GM19455 (cell line): Measurements from ENCODE around the gene PRSS36.
"Not testable (repeated sequence)": the region's sequence is repeated elsewhere in the genome, so short reads cannot be mapped to it uniquely, and the experiment has no call there.

Experiments used
- ATAC-seq: cut with Tn5 transposase; IDR thresholded peaks from one replicate; pipeline ENCODE4 v1.9.1; 2021; ENCODE audit not compliant: unreplicated experiment

The PRSS36 gene

GRCh38 chr16:31149894-31150890 lies at the start of gene PRSS36:
Gene PRSS36 (minus strand): TSS chr16:31150066. CDS start chr16:31150035, 31 bp downstream.
- no peak for ATAC-seq

- ATAC-seq: no peak
These were observed 49.7 kb upstream of the PRSS36 start for GRCh38 chr16:31199430-31200041.

- no peak for ATAC-seq
These were observed 48.5 kb upstream of the PRSS36 start for GRCh38 chr16:31198207-31198882.

GRCh38 chr16:31196324-31197088 lies 46.6 kb upstream of the PRSS36 start:
- no peak for ATAC-seq

GRCh38 chr16:31195861-31196260 lies 46.0 kb upstream of the PRSS36 start:
- ATAC-seq: not testable (repeated sequence)

- ATAC-seq: no peak
These were observed 45.0 kb upstream of the PRSS36 start for GRCh38 chr16:31194898-31195297.

GRCh38 chr16:31193874-31194273 lies 44.0 kb upstream of the PRSS36 start:
- no peak for ATAC-seq

- ATAC-seq: no peak
These were observed 43.2 kb upstream of the PRSS36 start for GRCh38 chr16:31192856-31193642.

- ATAC-seq: no peak
These were observed 42.0 kb upstream of the PRSS36 start for GRCh38 chr16:31191697-31192428.

GRCh38 chr16:31190818-31191444 lies 41.1 kb upstream of the PRSS36 start:
- ATAC-seq: no peak

- no peak for ATAC-seq
These were observed 40.2 kb upstream of the PRSS36 start for GRCh38 chr16:31190061-31190460.

GRCh38 chr16:31189412-31189778 lies 39.5 kb upstream of the PRSS36 start:
- ATAC-seq: no peak

- ATAC-seq: no peak
These were observed 38.9 kb upstream of the PRSS36 start for GRCh38 chr16:31188450-31189411.

GRCh38 chr16:31187808-31188189 lies 37.9 kb upstream of the PRSS36 start:
- no peak for ATAC-seq

- no peak for ATAC-seq
These were observed 37.3 kb upstream of the PRSS36 start for GRCh38 chr16:31186930-31187807.

- no peak for ATAC-seq
These were observed 36.3 kb upstream of the PRSS36 start for GRCh38 chr16:31186176-31186575.

- no peak for ATAC-seq
These were observed 35.5 kb upstream of the PRSS36 start for GRCh38 chr16:31185339-31185738.
